AG08395 (cell line): ENCODE results near the gene MARCHF3.
"Not testable (repeated sequence)": the region's sequence is repeated elsewhere in the genome, so short reads cannot be mapped to it uniquely, and the experiment has no call there.

ENCODE experiments used
- DNase-seq: peaks from one replicate; pipeline ENCODE4 v3.0.0; 2012; ENCODE audit warnings: mixed read lengths, low spot score

The MARCHF3 gene

GRCh38 chr5:127046343-127047072, 16.1 kb upstream of the MARCHF3 start:
- DNase-seq, result no peak

- no peak for DNase-seq
These were observed 12.2 kb upstream of the MARCHF3 start for GRCh38 chr5:127042593-127042992.

GRCh38 chr5:127041571-127041970, 11.2 kb upstream of the MARCHF3 start:
- DNase-seq, result peak; percentile 17

GRCh38 chr5:127040796-127041520, 10.6 kb upstream of the MARCHF3 start:
- DNase-seq, result no peak

- DNase-seq, result no peak
These were observed 8.2 kb upstream of the MARCHF3 start for GRCh38 chr5:127038550-127038949.

GRCh38 chr5:127031863-127032232, 1.5 kb upstream of the MARCHF3 start:
- no peak for DNase-seq

- DNase-seq, result no peak
These were observed 947 bp upstream of the MARCHF3 start for GRCh38 chr5:127031147-127031862.

- DNase-seq, result peak; percentile 66
These were observed 638 bp downstream of the MARCHF3 start for GRCh38 chr5:127029581-127030258.

- DNase-seq, result no peak
These were observed 1.4 kb downstream of the MARCHF3 start for GRCh38 chr5:127028822-127029457.

- no peak for DNase-seq
These were observed 2.8 kb downstream of the MARCHF3 start for GRCh38 chr5:127027539-127027938.

GRCh38 chr5:127026166-127026565, 4.2 kb downstream of the MARCHF3 start:
- no peak for DNase-seq

- no peak for DNase-seq
These were observed 4.9 kb downstream of the MARCHF3 start for GRCh38 chr5:127025467-127025866.

GRCh38 chr5:127024821-127025220, 5.5 kb downstream of the MARCHF3 start:
- no peak for DNase-seq

GRCh38 chr5:127023552-127024191, 6.7 kb downstream of the MARCHF3 start:
- DNase-seq, result not testable (repeated sequence)

- no peak for DNase-seq
These were observed 7.5 kb downstream of the MARCHF3 start for GRCh38 chr5:127022846-127023245.

- no peak for DNase-seq
These were observed 10.4 kb downstream of the MARCHF3 start for GRCh38 chr5:127019928-127020327.

GRCh38 chr5:127016722-127017121, 13.6 kb downstream of the MARCHF3 start:
- not testable (repeated sequence) for DNase-seq

GRCh38 chr5:127015716-127016115, 14.6 kb downstream of the MARCHF3 start:
- no peak for DNase-seq

GRCh38 chr5:127014573-127014972, 15.8 kb downstream of the MARCHF3 start:
- DNase-seq, result no peak

- DNase-seq, result no peak
These were observed 17.0 kb downstream of the MARCHF3 start for GRCh38 chr5:127013407-127013806.

- DNase-seq, result peak; percentile 51
These were observed 17.4 kb downstream of the MARCHF3 start for GRCh38 chr5:127012916-127013315.
